ENCODE measurements around the gene MYO9B.

Gene MYO9B

GRCh38 chr19:17113127-17113785, 37.7 kb downstream of the MYO9B start:
- Histone ChIP-seq H3K9ac (ENCODE audit: low read depth, low read length, poor library complexity, severe bottlenecking) (no peak overlapping the region), H3K4me3 (ENCODE audit: low read length, poor library complexity, severe bottlenecking) (no peak overlapping the region), H2AFZ (ENCODE audit: low read length) (no peak overlapping the region), H3K27me3 (ENCODE audit: insufficient read depth, low read length, poor library complexity, severe bottlenecking) (no peaks in the 10 kb centered on the region), H3K4me1 (ENCODE audit: insufficient read depth, low read length, poor library complexity, severe bottlenecking) (no peaks in the 10 kb centered on the region), H3K9me3 (ENCODE audit: insufficient read depth, low read depth, low read length) (no peaks in the 10 kb centered on the region), H4K20me1 (ENCODE audit: insufficient read depth, low read length, poor library complexity, severe bottlenecking) (peaks cover 13% of the 10 kb centered on the region), H3F3A (ENCODE audit: low read depth) (no peaks in the 10 kb centered on the region), H3K4me2 (ENCODE audit: low read depth, low read length, poor library complexity, severe bottlenecking) (no peak overlapping the region), H3K79me2 (ENCODE audit: insufficient read depth, low read length) (peaks cover 39% of the 10 kb centered on the region; the same call in 1 of the 2 replicates), H3K36me3 (ENCODE audit: insufficient read depth, low read length) (peaks cover 36% of the 10 kb centered on the region), H3K9me2 (replicated peaks; ENCODE audit: low read depth, low read length) (no peaks in the 10 kb centered on the region)
- TF ChIP-seq EZH2phosphoT487 (IDR thresholded peaks at IDR 0.05; ENCODE audit: borderline replicate concordance) (no peak), CTCF (conservative IDR thresholded peaks at IDR 0.05; ENCODE audit: low read length) (no peak)

GRCh38 chr19:17114414-17114831, 38.8 kb downstream of the MYO9B start:
- no peak overlapping the region for H3K9ac ChIP-seq (ENCODE audit: low read depth, low read length, poor library complexity, severe bottlenecking)
- H3F3A ChIP-seq (ENCODE audit: low read depth): no peaks in the 10 kb centered on the region
- TF ChIP-seq CTCF (conservative IDR thresholded peaks at IDR 0.05; ENCODE audit: low read length): no peak
- TF ChIP-seq EZH2phosphoT487 (IDR thresholded peaks at IDR 0.05; ENCODE audit: borderline replicate concordance): no peak
- no peaks in the 10 kb centered on the region for H3K27me3 ChIP-seq (ENCODE audit: insufficient read depth, low read length, poor library complexity, severe bottlenecking)
- H3K4me3 ChIP-seq (ENCODE audit: low read length, poor library complexity, severe bottlenecking): no peak overlapping the region
- peaks cover 41% of the 10 kb centered on the region for H3K36me3 ChIP-seq (ENCODE audit: insufficient read depth, low read length)
- H3K4me2 ChIP-seq (ENCODE audit: low read depth, low read length, poor library complexity, severe bottlenecking): no peak overlapping the region
- peaks cover 15% of the 10 kb centered on the region for H4K20me1 ChIP-seq (ENCODE audit: insufficient read depth, low read length, poor library complexity, severe bottlenecking)
- no peak overlapping the region for H2AFZ ChIP-seq (ENCODE audit: low read length)
- no peaks in the 10 kb centered on the region for H3K4me1 ChIP-seq (ENCODE audit: insufficient read depth, low read length, poor library complexity, severe bottlenecking)
- no peaks in the 10 kb centered on the region for H3K9me3 ChIP-seq (ENCODE audit: insufficient read depth, low read depth, low read length)
- peaks cover 44% of the 10 kb centered on the region; the same call in 1 of the 2 replicates for H3K79me2 ChIP-seq (ENCODE audit: insufficient read depth, low read length)
- H3K9me2 ChIP-seq (replicated peaks; ENCODE audit: low read depth, low read length): no peaks in the 10 kb centered on the region

- H3K4me3 ChIP-seq (ENCODE audit: low read length, poor library complexity, severe bottlenecking): no peak overlapping the region
- TF ChIP-seq CTCF (conservative IDR thresholded peaks at IDR 0.05; ENCODE audit: low read length) (no peak), EZH2phosphoT487 (IDR thresholded peaks at IDR 0.05; ENCODE audit: borderline replicate concordance) (no peak)
- no peak overlapping the region for H3K4me2 ChIP-seq (ENCODE audit: low read depth, low read length, poor library complexity, severe bottlenecking)
- no peaks in the 10 kb centered on the region for H3K4me1 ChIP-seq (ENCODE audit: insufficient read depth, low read length, poor library complexity, severe bottlenecking)
- peaks cover 9% of the 10 kb centered on the region for H4K20me1 ChIP-seq (ENCODE audit: insufficient read depth, low read length, poor library complexity, severe bottlenecking)
- no peaks in the 10 kb centered on the region for H3K27me3 ChIP-seq (ENCODE audit: insufficient read depth, low read length, poor library complexity, severe bottlenecking)
- H3K79me2 ChIP-seq (ENCODE audit: insufficient read depth, low read length): peaks cover 29% of the 10 kb centered on the region; the same call in 1 of the 2 replicates
- no peak overlapping the region for H2AFZ ChIP-seq (ENCODE audit: low read length)
- H3F3A ChIP-seq (ENCODE audit: low read depth): no peaks in the 10 kb centered on the region
- no peak overlapping the region for H3K9ac ChIP-seq (ENCODE audit: low read depth, low read length, poor library complexity, severe bottlenecking)
- H3K9me3 ChIP-seq (ENCODE audit: insufficient read depth, low read depth, low read length): no peaks in the 10 kb centered on the region
- H3K9me2 ChIP-seq (replicated peaks; ENCODE audit: low read depth, low read length): no peaks in the 10 kb centered on the region
- H3K36me3 ChIP-seq (ENCODE audit: insufficient read depth, low read length): peaks cover 24% of the 10 kb centered on the region; the same call in 1 of the 2 replicates
These were observed 41.6 kb downstream of the MYO9B start for GRCh38 chr19:17116996-17117702.
